ENCODE measurements around the gene EZH1.
"Not testable (repeated sequence)": the region's sequence is repeated elsewhere in the genome, so short reads cannot be mapped to it uniquely, and the experiment has no call there.

Gene EZH1

DNA sequence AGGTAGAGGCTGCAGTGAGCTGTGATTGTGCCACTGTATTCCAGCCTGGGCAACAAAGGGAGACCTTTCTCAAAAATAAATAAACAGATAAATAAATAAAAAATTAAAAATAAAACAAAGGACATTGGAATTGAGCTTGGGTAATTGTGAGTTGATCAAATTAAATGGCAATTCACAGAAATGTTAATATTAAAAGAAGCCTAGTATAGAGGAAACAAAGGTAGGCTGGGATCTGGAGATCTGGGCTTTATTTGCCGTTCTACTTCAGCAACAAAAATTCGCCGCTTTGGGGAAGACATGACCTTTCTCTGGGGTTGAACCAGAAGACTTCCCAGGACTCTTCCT, 28.1 kb upstream of the EZH1 start:
- DNase-seq (ENCODE audit: low spot score), result no peak

DNA sequence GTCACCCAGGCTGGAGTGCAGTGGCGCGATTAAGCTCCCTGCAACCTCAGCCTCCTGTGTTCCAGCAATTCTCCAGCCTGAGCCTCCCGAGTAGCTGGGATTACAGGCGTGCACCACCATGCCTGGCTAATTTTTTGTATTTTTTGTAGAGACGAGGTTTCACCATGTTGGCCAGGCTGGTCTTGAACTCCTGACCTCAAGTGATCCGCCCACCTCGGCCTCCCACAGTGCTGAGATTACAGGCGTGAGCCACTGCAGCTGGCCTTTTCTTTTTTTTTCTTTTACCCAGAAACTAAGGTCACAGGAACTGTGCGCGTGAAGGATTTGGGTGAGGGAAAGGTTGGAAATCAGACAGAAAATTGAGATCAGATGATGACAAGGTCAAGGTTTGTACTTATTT, 25.1 kb upstream of the EZH1 start:
- DNase-seq (ENCODE audit: low spot score), result not testable (repeated sequence)

DNA sequence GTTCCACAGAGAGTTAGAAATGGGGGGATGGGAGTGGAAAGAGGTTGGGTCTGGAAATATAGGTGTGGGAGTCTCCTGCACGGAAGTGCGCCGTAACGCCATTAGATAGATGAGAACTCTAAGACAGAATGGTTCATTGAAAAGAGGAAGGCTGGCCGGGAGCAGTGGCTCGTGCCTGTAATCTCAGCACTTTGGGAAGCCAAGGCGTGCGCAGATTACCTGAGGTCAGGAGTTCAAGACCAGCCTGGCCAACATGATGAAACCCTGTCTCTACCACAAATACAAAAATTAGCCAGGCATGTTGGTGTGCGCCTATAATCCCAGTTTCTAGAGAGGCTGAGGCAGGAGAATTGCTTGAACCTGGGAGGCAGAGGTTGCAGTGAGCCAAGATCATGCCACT, 23.2 kb upstream of the EZH1 start:
- not testable (repeated sequence) for DNase-seq (ENCODE audit: low spot score)

DNA sequence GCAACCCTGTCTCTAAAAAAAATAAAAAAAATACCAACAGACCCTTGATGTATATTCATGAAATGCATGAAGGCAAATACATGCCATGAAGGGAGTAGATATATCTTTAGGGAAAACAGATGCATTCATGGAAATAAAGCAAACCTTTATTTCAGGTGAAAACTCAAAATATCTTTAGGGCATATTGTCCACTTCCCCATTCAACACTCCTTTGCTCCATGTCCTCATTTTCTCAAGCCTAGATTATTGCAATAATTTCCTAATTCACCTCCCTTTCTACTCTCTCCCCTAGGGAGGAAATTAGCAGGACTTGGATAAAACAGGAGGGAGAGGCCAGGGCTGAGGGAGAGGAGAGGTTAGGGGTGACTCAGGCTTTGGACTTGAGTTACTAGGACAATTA, 22.7 kb upstream of the EZH1 start:
- no peak for DNase-seq (ENCODE audit: low spot score)

DNA sequence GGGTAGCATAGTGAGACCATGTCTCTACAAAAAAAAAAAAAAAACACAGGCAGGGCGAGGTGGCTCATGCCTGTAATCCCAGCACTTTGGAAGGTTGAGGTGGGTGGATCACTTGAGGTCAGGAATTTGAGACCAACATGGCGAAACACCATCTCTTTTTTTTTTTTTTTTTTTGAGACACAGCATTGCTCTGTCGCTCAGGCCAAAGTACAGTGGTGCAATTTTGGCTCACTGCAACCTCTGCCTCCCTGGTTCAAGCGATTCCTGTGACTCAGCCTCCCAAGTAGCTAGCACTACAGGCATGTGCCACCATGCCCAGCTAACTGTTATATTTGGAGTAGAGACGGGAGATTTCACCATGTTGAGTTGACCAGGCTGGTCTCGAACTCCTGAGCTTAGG, 21.3 kb upstream of the EZH1 start:
- no peak for DNase-seq (ENCODE audit: low spot score)

DNA sequence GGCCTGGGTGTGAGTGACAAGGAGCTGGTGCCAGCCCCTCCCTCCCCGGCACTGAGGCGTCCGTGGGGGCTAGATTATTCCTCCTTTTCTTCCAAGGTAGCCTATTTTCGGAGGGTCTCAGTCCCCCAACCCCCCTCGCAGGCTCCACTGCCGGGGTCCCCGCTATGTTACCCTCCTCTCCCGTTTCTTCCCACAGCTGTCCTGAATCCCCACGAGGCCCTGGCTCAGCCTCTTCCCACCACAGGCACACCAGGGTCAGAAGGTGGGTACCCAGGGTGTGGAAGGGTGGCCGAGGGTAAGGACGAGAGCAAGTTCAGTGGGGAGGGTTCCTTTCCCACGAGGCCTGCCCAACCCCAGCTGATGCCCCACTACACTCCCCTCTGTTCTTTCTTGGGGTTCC, 16.8 kb upstream of the EZH1 start:
- DNase-seq (ENCODE audit: low spot score), result no peak

DNA sequence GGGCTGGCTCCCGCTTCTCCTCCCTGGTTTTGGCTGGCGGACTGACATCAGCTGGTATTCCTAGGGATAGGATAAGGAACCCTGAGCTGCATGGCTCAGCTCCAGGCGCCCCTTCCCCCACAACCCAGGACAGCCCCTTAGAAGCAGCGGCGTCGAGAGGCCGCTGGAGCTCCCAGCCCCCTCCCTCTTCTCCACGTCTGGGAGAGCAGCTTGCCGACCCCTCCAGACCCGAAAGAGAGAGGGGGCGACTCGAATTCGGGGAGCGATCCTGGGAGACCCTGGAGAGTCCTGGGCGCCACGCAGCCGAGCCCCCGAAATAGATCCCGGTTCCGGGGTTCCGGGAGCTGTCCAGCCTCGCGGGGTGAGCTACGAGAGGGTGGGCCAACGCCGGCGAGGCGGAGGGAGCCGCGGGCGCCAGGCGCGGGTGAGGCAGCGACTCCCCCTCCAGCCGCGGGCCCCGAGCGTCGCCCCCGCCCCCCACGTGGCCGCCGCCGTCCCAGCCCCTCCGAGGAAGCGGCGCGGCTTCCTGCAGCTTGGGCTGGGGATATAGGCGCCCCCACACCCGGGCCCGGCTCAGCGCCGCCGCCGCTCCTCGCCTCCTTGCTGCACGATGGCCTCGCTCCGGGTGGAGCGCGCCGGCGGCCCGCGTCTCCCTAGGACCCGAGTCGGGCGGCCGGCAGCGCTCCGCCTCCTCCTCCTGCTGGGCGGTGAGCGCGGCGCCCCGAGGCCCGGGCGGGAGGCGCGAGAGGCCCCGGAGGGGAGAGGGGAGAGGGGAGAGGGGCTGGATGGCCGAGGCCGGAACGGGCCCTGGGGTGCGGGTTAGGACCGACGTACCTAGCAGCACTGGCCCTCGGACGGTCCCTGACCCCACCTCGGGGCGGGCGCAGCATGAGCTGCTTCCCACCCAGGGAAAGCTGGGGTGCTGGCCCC, 16.1 kb upstream of the EZH1 start, which contains the start of gene RAMP2:
Gene RAMP2, plus strand, starts transcription at position 576 of the 930 bp plus-strand sequence. Its CDS starts 35 bp downstream, at position 611.
- no peak for DNase-seq (ENCODE audit: low spot score)

DNA sequence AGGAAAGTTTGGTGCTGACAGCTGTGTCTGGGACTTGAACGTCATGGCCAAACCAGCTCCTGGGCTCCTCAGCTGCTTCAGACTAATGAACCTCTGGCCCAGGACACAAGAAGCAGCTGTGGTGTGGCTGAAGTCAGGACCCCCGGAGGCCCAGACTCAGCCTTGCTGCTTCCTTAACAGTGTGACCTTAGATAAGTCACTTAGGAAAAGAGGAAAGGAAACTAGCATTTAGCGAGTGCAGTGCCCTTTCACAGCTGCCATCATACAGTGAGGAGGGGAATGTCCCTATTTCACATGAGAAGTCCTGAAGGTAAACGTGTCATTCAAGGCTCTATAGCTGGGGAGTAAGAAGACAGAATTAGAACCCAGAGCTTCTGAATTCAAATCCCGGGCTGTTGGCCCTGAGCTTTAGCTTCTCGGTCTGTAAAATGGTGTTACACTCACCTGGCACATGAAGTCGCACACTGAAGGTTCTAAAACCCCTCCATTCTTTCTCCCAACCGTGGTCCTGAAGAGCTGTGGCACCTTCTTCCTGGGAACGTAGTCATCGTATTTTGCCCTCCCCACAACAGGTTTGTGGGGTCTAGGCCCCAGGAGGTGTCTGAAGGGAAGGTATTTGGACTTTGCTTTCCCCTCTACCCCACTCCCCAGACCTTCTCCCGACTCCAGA, 15.3 kb upstream of the EZH1 start:
- DNase-seq (ENCODE audit: low spot score), result no peak

DNA sequence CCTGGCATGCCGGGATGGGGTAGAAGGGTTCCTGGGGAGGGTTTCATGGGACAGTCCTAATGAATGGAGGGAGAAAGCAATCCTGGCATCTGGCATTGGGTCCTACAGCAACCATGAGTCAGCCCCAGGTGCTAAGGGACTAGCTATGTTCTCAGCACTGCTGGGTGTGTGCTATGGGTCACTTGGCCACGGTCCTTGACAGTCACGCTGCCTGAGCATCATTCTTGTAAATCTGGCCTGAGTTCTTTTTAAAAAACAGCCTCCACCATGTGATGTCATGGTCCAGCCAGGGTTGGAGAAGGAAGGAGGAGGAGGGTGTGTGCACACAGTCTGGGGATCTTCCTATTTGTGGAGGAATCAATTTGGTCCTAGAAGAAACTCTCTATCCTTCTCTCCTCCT, 9.9 kb upstream of the EZH1 start:
- DNase-seq (ENCODE audit: low spot score), result no peak

DNA sequence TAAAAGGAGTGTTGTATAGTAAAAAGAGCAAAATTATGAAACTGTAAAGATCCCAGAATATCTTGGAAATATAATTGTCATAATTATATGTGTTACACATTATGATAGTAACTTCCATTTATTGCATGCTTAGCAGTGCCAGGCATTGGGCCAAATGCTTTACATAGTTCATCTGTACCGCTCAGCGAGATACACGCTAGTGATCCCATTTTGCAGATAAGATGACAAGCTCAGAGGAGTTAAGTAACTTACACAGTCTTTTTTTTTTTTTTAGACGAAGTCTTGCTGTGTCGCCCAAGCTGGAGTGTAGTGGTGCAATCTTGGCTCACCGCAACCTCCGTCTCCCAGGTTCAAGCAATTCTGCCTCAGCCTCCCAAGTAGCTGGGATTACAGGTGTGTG, 6.8 kb upstream of the EZH1 start:
- DNase-seq (ENCODE audit: low spot score), result no peak

DNA sequence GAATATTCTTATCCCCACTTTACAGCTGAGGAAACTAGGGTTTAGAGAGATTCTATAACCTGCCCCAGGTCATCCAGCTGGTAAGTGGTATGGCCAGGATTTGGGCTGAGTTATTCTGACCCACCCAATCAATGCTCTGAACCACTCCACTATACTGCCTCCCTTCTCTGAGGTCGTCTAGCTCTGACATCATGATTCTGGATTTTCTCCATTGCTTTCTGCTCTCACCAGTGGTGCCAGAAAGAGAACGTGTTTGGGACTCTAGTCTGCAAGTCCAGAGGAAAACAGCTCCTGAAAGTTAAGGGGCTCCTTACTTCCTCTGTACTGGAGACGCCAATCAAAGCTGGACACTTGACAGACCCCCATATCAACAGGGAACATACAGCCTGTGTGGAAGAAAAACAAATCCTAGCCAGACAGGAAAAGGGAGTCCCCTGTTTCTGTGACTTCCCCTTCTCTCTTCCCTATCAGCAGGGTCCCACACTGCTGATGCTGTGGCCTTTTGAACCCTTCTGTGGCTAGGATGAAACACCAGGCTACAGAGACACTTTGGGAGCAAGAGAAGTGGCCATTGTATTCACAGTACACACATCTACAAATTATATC, 6.0 kb upstream of the EZH1 start:
- DNase-seq (ENCODE audit: low spot score), result no peak

DNA sequence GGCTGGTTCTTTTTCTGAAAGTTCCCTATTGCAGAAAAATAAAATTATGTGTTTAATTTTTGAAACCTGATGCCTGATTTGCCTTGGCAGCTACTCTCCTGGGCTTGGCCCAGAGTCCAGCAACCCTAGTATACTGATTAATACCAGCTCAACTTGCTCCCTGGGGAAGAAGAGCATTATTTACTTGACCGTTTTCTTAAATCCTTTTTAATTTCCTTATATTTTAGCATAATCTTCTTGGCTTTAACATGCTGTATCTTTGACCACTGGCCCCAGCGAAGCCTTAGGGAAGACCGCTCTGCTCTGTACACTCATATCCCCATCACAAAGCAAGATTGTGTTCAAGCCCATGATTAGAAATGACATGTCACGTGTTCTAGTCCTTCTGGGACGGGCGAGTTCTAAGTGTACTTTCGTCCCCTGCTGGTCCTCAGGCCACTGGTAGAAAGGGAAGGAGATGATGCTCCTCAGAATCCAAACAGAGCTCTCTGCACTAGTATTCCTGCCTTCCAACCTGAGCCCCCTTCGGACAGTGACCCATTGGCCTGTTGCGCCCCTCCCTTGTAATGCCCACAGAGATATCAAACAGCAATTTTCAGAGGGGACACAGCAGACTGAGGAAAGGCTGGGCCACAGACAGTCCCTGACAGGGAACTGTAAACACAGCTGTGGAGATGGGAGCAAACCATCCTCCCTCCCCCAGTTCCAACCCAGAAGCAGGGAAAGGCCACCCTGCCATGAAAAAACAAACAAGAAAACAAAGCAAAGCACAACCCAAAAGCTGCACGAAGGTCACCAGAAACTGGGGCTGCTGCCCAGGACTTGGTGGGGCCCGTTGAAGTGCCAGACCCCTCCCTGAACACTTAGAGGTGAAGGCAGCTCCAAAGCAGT, 4.3 kb upstream of the EZH1 start:
- DNase-seq (ENCODE audit: low spot score), result no peak

DNA sequence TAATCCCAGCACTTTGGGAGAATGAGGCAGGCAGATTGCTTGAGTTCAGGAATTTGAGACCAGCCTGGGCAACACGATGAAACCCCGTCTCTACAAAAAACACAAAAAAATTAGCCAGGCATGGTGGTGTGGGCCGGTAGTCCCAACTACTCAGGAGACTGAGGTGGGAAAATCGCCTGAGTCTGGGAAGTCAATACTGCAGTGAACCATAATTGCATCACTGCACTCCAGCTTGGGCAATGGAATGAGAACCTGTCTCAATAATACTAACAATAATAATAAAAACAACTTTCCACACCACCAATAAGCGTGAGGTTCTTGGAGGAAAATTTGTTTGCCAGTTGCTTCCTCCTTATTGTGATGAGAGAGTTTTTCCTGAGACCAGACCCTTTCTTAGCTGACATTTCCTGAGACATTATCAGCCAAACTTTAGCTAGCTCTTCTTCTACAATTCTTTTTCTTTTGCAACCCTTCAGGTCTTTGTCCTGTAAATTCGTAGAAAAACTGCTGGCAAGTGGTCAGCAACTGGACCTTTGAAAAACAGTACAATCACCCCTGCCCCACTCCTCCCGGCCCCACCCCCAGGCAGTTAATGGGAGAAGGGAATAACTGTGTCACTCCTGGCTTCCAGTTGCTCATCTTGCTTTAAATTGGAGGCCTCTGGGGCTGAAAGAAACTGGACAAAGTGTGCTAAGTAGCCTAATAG, 3.5 kb upstream of the EZH1 start:
- DNase-seq (ENCODE audit: low spot score), result no peak

DNA sequence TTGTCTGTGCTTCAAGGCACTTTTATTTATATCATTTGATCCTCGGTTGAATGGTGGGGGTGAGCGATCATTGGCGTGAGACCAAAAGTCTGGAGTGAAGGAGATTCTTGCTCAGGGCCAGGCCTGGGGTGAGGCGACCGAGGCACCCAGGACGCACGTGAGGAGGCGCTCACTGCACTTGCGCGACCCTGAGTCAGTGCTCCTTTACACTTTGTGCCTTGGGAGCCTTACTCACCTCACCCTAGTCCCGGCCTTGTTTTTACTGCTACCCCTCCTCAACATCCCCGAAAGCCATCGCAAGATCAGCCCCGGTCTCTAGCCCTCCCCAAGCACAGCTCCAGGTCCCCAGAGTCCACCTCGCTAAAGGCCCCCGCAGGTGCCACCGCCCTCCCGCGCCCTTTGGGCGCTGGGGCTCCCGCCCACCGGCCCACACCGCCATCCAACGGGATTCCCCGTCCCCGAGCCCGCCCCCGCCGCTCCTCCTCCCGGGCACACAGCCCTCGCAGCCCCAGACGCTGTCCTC, 496 bp downstream of the EZH1 start:
- peak; percentile 57 for DNase-seq (ENCODE audit: low spot score)

DNA sequence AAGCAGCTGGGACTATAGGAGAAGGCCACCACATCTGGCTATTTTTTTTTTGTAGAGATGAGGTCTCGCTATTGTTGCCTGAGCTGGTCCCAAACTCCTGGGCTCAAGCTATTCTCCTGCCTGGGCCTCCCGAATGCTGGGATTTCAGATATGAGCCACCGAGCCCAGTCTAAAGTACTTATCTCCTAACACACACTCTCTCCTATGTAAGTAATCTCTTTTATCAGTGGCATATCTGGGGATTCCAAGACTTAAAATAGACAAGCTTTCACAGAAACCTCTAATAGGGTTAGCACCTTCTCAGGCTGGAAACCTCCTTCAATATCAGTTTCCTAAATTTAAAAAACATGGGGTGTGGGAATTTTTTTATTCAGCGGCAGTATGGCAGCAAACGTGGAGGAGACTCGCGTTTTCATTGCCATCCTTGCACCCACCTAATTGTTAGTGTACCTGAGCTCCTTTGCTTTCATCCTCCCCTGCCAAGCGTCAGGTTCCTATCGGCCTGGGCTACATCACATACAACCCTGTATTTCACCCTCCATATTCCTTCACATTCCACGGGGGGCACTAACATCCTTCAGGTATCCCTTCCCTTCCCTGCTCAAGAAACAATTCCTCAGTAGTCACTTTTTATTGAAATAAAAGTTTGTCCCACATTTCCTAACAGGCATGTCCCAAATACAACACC, 1.1 kb downstream of the EZH1 start:
- DNase-seq (ENCODE audit: low spot score), result no peak

DNA sequence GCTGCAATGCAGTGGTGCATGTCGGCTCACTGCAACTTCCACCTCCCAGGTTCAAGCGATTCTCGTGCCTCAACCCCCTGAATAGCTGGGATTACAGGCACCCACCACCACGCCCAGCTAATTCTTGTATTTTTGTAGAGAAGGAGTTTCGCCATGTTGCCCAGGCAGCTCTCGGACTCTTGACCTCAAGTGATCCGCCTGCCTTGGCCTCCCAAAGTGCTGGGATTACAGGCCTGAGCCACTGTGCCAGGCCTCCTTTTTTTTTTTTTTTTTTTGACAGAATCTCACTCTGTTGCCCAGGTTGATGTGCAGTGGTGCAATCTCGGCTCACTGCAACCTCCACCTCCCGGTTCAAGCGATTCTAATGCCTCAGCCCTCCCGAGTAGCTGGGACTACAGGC, 1.9 kb downstream of the EZH1 start:
- DNase-seq (ENCODE audit: low spot score), result not testable (repeated sequence)

DNA sequence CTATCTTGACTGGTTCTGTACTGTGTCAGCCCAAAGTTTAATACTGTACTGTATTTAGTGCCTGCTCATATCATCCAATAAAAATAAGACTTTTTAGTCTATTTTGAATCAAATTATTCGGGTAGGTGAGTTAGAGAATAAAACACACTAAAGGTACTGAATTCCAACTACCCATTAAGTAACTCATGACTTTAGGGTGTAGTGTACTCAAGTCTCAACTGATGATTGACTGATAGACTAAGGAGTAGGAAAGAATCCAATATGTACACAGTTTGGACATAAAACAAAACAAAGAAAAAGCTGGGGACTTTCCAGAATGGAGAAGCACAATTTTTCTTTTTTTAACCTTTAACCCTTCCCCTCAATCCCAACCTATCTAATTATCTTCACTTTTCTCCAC, 4.1 kb downstream of the EZH1 start:
- no peak for DNase-seq (ENCODE audit: low spot score)

DNA sequence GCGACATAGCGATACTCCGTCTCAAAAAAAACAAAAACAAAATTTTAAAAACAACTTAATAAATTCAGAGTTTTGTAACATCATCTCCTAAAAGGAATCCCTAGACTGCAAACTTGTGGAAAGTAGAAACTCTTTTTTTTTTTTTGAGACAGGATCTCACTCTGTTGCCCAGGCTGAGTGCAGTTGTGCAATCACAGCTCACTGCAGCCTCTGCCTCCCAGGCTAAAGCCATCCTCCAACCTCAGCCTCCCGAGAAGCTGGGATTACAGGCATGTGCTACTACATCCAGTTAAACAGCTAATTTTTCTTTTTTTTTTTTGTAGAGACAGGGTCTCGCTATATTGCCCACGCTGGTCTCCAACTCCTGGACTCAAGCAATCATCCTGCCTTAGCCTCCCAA, 19.7 kb downstream of the EZH1 start:
- DNase-seq (ENCODE audit: low spot score), result no peak

DNA sequence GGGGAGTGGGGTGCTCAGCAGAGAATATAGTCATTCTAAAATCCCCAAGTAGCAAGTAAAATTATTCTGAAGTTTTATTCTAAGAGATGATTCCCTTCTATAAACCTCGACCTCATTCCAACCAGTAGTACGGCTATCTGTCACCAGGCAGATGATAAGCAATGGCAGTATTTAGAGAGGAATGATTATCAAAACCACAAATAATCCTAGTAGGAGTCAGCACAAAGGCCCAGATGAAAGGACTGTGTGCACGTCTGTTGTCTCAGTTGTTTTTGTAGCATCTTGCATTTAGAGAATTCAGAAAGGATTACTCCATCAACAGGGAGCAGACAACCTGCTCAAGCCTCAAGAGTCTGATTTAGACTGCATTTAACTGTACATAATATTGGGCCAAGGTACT, 21.2 kb downstream of the EZH1 start:
- no peak for DNase-seq (ENCODE audit: low spot score)

DNA sequence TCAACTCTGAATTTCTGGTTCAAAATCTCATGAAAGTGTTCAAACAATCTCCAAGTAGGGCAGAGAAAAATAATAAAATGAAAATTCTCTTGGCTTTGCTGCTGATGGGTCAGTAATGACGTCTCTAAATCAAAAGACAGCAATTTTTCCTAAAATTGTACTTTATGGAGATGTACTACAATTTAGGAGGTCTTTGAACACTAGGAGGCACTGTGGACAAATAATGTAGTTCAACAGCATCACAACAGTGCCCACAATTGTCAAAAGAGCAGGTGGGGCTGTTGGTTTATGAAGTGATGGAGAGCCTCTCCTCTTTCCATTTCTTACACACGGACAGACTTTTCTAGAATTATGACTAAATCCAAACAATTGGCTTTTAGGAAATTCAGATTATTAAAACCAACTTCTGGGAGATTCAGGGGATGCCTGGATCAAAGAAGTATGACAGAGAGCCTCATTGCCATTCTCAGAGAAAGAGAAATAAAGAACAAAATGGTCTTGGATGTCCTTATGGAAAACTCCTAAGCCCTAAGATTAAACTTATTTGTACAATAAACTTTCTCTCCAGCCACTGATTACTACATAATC, 23.8 kb downstream of the EZH1 start:
- peak; percentile 71 for DNase-seq (ENCODE audit: low spot score)
